Measurements from ENCODE around the gene LYG1. TPM values are rescaled to one million over a fixed set of nuclear protein-coding genes. Genes with fewer than 3 reads are reported as not detected.

The LYG1 gene
- polyA plus RNA-seq, 1 donor (not counting 4 experiments of a cell fraction or from before 2014, with no cell fraction given): 1.1 TPM

- Histone ChIP-seq H3K9me1 (ENCODE audit: control insufficient read depth, extremely low read depth, insufficient read depth, low read length) (no peaks in the 10 kb centered on the region), H3K4me3 (ENCODE audit: control insufficient read depth in 2 of 3, extremely low read depth in 1 of 3, insufficient read depth in 2 of 3, low read depth in 1 of 3, low read length in 3 of 3) (peak within 1 kb of the TSS; percentile 72 to 96 (median 84)), H3K9ac (ENCODE audit: control insufficient read depth, extremely low read depth, insufficient read depth, low read length) (peak within 1 kb of the TSS; percentile 93), H3K36me3 (ENCODE audit: control insufficient read depth in 2 of 2, extremely low read depth in 1 of 2, insufficient read depth in 2 of 2, low read length in 2 of 2) (peaks cover 2 to 5% of the 10 kb centered on the region in 2 experiments), H3K27me3 (ENCODE audit: control insufficient read depth, extremely low read depth, insufficient read depth, low read length) (no peaks in the 10 kb centered on the region), H3K9me3 (ENCODE audit: control insufficient read depth, low read depth, low read length) (no peaks in the 10 kb centered on the region), H3K27ac (ENCODE audit: control insufficient read depth, insufficient read depth, low read length) (peak within 1 kb of the TSS; percentile 92), H2AFZ (ENCODE audit: control insufficient read depth, low read length) (peak within 1 kb of the TSS; percentile 85), H3K4me2 (ENCODE audit: control insufficient read depth, extremely low read depth, insufficient read depth, low read depth, low read length) (peak within 1 kb of the TSS; percentile 93), H4K20me1 (ENCODE audit: control insufficient read depth, extremely low read depth, insufficient read depth, low read length) (peaks cover 12% of the 10 kb centered on the region), H3K4me1 (ENCODE audit: control insufficient read depth, extremely low read depth, insufficient read depth, low read length) (peaks cover 23% of the 10 kb centered on the region), H3K79me2 (ENCODE audit: control insufficient read depth, insufficient read depth, low read length) (peaks cover 84% of the 10 kb centered on the region)
- dilution Hi-C loops (cut with MboI; ENCODE audit: extremely low pct_ligation_motif_present, low sequenced_read_pairs): no loop called here
- DNase-seq (ENCODE audit: low read depth, low spot score) (peak; percentile 69), FAIRE-seq (no peak)
- TF ChIP-seq CTCF (optimal IDR thresholded peaks at IDR 0.05 in 1 of 3, IDR thresholded peaks at IDR 0.05 in 1 of 3, conservative IDR thresholded peaks at IDR 0.05 in 1 of 3; ENCODE audit: extremely low read depth in 1 of 3, insufficient read depth in 2 of 3, low read length in 3 of 3) (peak; percentile 56 to 80 (median 59)), EZH2 (IDR thresholded peaks at IDR 0.05; ENCODE audit: low read length) (no peak)
These were observed 36.4 kb upstream of the LYG1 start, which contains the start of gene EIF5B for GRCh38 chr2:99337113-99338028. TSS of gene EIF5B (plus strand) at chr2:99337389. CDS start at chr2:99337555, 166 bp downstream.

GRCh38 chr2:99336804-99337112 is 35.8 kb upstream of the LYG1 start:
- H3K27me3 ChIP-seq (ENCODE audit: control insufficient read depth, extremely low read depth, insufficient read depth, low read length): no peaks in the 10 kb centered on the region
- H3K4me2 ChIP-seq (ENCODE audit: control insufficient read depth, extremely low read depth, insufficient read depth, low read depth, low read length): peak overlapping the region; percentile 82
- peaks cover 84% of the 10 kb centered on the region for H3K79me2 ChIP-seq (ENCODE audit: control insufficient read depth, insufficient read depth, low read length)
- H3K9me3 ChIP-seq (ENCODE audit: control insufficient read depth, low read depth, low read length): no peaks in the 10 kb centered on the region
- peak overlapping the region; percentile 92 for H3K27ac ChIP-seq (ENCODE audit: control insufficient read depth, insufficient read depth, low read length)
- H3K4me3 ChIP-seq (ENCODE audit: control insufficient read depth in 2 of 3, extremely low read depth in 1 of 3, insufficient read depth in 2 of 3, low read depth in 1 of 3, low read length in 3 of 3): peak overlapping the region; percentile 72 to 96 (median 84)
- TF ChIP-seq CTCF (optimal IDR thresholded peaks at IDR 0.05 in 1 of 3, IDR thresholded peaks at IDR 0.05 in 1 of 3, conservative IDR thresholded peaks at IDR 0.05 in 1 of 3; ENCODE audit: extremely low read depth in 1 of 3, insufficient read depth in 2 of 3, low read length in 3 of 3) (no peak), EZH2 (IDR thresholded peaks at IDR 0.05; ENCODE audit: low read length) (no peak)
- FAIRE-seq (no peak), DNase-seq (ENCODE audit: low read depth, low spot score) (no peak)
- H2AFZ ChIP-seq (ENCODE audit: control insufficient read depth, low read length): peak overlapping the region; percentile 38
- H3K36me3 ChIP-seq (ENCODE audit: control insufficient read depth in 2 of 2, extremely low read depth in 1 of 2, insufficient read depth in 2 of 2, low read length in 2 of 2): peaks cover 4 to 8% of the 10 kb centered on the region in 2 experiments
- peaks cover 23% of the 10 kb centered on the region for H3K4me1 ChIP-seq (ENCODE audit: control insufficient read depth, extremely low read depth, insufficient read depth, low read length)
- no peaks in the 10 kb centered on the region for H3K9me1 ChIP-seq (ENCODE audit: control insufficient read depth, extremely low read depth, insufficient read depth, low read length)
- dilution Hi-C loops (cut with MboI; ENCODE audit: extremely low pct_ligation_motif_present, low sequenced_read_pairs): no loop called here
- peak overlapping the region; percentile 91 for H3K9ac ChIP-seq (ENCODE audit: control insufficient read depth, extremely low read depth, insufficient read depth, low read length)
- H4K20me1 ChIP-seq (ENCODE audit: control insufficient read depth, extremely low read depth, insufficient read depth, low read length): peaks cover 10% of the 10 kb centered on the region

Data from keratinocyte (primary cell).